Loucy (cell line): ENCODE data around the gene RPS18.

ENCODE experiments used
- CTCF ChIP-seq: fragments of 200-600 bp; sonication (generic); conservative IDR thresholded peaks from 2 replicates; pipeline ENCODE4 v1.5.1; 2014; ENCODE audit warnings: mild to moderate bottlenecking, antibody characterized with exemption, low read length
- EZH2phosphoT487 ChIP-seq: fragments of 200-600 bp; IDR thresholded peaks from 2 replicates; pipeline ENCODE4 v1.6.1; 2018; ENCODE audit warnings: antibody characterized with exemption, mild to moderate bottlenecking, moderate library complexity, borderline replicate concordance

GRCh38 chr6:33288921-33289783 lies 17.3 kb downstream of the RPS18 start, which contains the start of the genes PFDN6 and WDR46:
- no peak for TF ChIP-seq CTCF
- TF ChIP-seq EZH2phosphoT487 = no peak
